ENCODE measurements around the gene PAGE1. TPM values are rescaled to one million over a fixed set of nuclear protein-coding genes. Genes with fewer than 3 reads are reported as not detected.

Gene PAGE1
- total RNA-seq = not detected in 2 replicates

GRCh38 chrX:49695276-49696180, at the start of gene PAGE1:
PAGE1 (minus strand) TSS chrX:49695984; CDS start chrX:49694770, 1,214 bp downstream.

Other genes starting within 250 kb of the PAGE1 start
- gene GAGE12C, start 163.8 kb downstream of the PAGE1 start, total RNA-seq = not detected in 2 replicates
- not detected in 2 replicates for gene GAGE12D, start 154.3 kb downstream of the PAGE1 start, total RNA-seq
- not detected in 2 replicates for gene GAGE12E, start 144.7 kb downstream of the PAGE1 start, total RNA-seq
- not detected in 2 replicates for gene GAGE12F, start 135.1 kb downstream of the PAGE1 start, total RNA-seq
- not detected in 2 replicates for gene GAGE12G, start 125.6 kb downstream of the PAGE1 start, total RNA-seq
- not detected in 2 replicates for gene GAGE12H, start 116.0 kb downstream of the PAGE1 start, total RNA-seq
- not detected in 2 replicates for gene GAGE2A, start 106.5 kb downstream of the PAGE1 start, total RNA-seq
- not detected in 2 replicates for gene GAGE1, start 97.0 kb downstream of the PAGE1 start, total RNA-seq
- gene PAGE4, start 133.3 kb upstream of the PAGE1 start, total RNA-seq = not detected in 2 replicates
- gene USP27X, start 183.5 kb upstream of the PAGE1 start, total RNA-seq = 3.0 and 3.6 TPM in 2 replicates
- 4.2 and 5.5 TPM in 2 replicates for gene CLCN5, start 226.6 kb upstream of the PAGE1 start, total RNA-seq

All from bronchial smooth muscle cell (primary cell).